Measurements from ENCODE around the gene RECK.
"Not testable (repeated sequence)": the region's sequence is repeated elsewhere in the genome, so short reads cannot be mapped to it uniquely, and the experiment has no call there.

The RECK gene

GRCh38 chr9:36063804-36064447 is 27.2 kb downstream of the RECK start:
- DNase-seq (ENCODE audit: low read depth): peak; percentile 80

- DNase-seq (ENCODE audit: low read depth): peak; percentile 56
Measured at GRCh38 chr9:36064448-36065037, 27.8 kb downstream of the RECK start.

GRCh38 chr9:36074055-36074454 is 37.3 kb downstream of the RECK start:
- DNase-seq (ENCODE audit: low read depth): no peak

GRCh38 chr9:36074870-36075532 is 38.3 kb downstream of the RECK start:
- peak; percentile 85 for DNase-seq (ENCODE audit: low read depth)

- no peak for DNase-seq (ENCODE audit: low read depth)
Measured at GRCh38 chr9:36078051-36078450, 41.3 kb downstream of the RECK start.

GRCh38 chr9:36080519-36080918 is 43.8 kb downstream of the RECK start:
- DNase-seq (ENCODE audit: low read depth): peak; percentile 16

GRCh38 chr9:36082931-36083330 is 46.2 kb downstream of the RECK start:
- DNase-seq (ENCODE audit: low read depth): no peak

GRCh38 chr9:36086442-36086841 is 49.7 kb downstream of the RECK start:
- DNase-seq (ENCODE audit: low read depth): no peak

GRCh38 chr9:36087054-36087453 is 50.3 kb downstream of the RECK start:
- DNase-seq (ENCODE audit: low read depth): not testable (repeated sequence)

GRCh38 chr9:36088020-36088419 is 51.3 kb downstream of the RECK start:
- DNase-seq (ENCODE audit: low read depth): no peak

- peak; percentile 54 for DNase-seq (ENCODE audit: low read depth)
Measured at GRCh38 chr9:36091026-36091953, 54.6 kb downstream of the RECK start.

- no peak for DNase-seq (ENCODE audit: low read depth)
Measured at GRCh38 chr9:36092014-36092413, 55.3 kb downstream of the RECK start.

- no peak for DNase-seq (ENCODE audit: low read depth)
Measured at GRCh38 chr9:36092509-36093215, 55.9 kb downstream of the RECK start.

GRCh38 chr9:36093384-36093783 is 56.7 kb downstream of the RECK start:
- peak; percentile 47 for DNase-seq (ENCODE audit: low read depth)

- no peak for DNase-seq (ENCODE audit: low read depth)
Measured at GRCh38 chr9:36099718-36100117, 63.0 kb downstream of the RECK start.

- peak; percentile 50 for DNase-seq (ENCODE audit: low read depth)
Measured at GRCh38 chr9:36100532-36100931, 63.8 kb downstream of the RECK start.

- peak; percentile 99 for DNase-seq (ENCODE audit: low read depth)
Measured at GRCh38 chr9:36101916-36102741, 65.4 kb downstream of the RECK start.

- DNase-seq (ENCODE audit: low read depth): peak; percentile 94
Measured at GRCh38 chr9:36102742-36103495, 66.2 kb downstream of the RECK start.

GRCh38 chr9:36109071-36109470 is 72.4 kb downstream of the RECK start:
- DNase-seq (ENCODE audit: low read depth): no peak

- DNase-seq (ENCODE audit: low read depth): no peak
Measured at GRCh38 chr9:36110434-36110833, 73.7 kb downstream of the RECK start.
